GM12801 (cell line): ENCODE data around the gene CPD.

Experiments used
- TF ChIP-seq, protein P1 (sequence below): IDR thresholded peaks from one replicate; pipeline ENCODE4 v1.5.1; 2011; ENCODE audit warnings: control low read depth; ENCODE audit not compliant: insufficient read length; ENCODE audit errors: extremely low read depth

CPD gene

DNA sequence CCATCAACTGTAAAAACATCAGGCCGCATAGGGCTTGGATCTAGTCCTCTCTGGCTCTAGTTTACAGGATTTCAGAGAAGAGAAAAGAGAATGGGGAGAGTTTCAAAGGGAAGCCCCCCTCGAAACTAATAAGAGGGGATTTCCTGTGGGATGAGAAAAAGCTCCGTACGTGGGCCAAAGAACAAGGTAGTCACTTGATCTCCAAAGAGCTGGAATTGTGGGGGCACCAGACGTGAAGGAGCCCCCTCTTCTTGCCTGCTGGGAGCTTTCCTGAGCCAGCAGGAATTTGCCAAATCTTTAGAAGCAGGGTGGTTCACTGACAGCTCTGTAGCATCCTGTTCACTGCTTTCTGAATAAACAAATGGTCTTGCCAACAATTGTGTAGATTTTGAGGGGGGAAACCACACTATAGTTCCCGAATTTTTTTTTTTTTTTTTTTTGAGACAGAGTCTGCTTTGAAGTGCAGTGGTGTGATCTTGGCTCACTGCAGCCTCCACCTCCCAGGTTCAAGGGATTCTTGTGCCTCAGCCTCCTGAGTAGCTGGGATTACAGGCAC lies 37.8 kb upstream of the CPD start:
- TF ChIP-seq, protein P1, sequence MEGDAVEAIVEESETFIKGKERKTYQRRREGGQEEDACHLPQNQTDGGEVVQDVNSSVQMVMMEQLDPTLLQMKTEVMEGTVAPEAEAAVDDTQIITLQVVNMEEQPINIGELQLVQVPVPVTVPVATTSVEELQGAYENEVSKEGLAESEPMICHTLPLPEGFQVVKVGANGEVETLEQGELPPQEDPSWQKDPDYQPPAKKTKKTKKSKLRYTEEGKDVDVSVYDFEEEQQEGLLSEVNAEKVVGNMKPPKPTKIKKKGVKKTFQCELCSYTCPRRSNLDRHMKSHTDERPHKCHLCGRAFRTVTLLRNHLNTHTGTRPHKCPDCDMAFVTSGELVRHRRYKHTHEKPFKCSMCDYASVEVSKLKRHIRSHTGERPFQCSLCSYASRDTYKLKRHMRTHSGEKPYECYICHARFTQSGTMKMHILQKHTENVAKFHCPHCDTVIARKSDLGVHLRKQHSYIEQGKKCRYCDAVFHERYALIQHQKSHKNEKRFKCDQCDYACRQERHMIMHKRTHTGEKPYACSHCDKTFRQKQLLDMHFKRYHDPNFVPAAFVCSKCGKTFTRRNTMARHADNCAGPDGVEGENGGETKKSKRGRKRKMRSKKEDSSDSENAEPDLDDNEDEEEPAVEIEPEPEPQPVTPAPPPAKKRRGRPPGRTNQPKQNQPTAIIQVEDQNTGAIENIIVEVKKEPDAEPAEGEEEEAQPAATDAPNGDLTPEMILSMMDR = no peak

DNA sequence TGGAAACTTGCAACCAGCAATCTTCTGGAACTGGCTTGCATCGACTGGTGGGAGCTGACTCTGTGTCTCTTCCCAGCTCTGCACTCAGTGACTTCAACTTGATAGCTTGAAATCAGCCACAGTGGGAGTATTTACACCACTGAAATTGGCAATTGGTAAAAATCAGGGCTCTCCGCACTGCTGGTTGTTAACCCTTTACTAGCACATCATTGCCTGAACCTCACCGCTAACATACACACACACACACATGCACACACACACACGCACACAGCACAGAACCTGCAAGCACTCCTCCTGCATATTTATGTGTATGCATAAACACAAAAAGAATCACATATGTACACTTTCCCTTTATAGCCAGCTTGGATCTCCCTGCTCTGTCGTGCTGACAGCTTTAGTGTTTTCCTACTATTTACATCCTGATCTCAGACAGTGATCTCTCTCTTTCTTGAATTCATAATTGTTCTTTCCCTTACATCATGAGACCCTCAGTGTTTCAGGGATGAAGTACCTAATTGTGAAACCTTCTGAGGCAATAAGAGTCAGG lies 37.0 kb upstream of the CPD start:
- TF ChIP-seq, protein P1 = no peak

DNA sequence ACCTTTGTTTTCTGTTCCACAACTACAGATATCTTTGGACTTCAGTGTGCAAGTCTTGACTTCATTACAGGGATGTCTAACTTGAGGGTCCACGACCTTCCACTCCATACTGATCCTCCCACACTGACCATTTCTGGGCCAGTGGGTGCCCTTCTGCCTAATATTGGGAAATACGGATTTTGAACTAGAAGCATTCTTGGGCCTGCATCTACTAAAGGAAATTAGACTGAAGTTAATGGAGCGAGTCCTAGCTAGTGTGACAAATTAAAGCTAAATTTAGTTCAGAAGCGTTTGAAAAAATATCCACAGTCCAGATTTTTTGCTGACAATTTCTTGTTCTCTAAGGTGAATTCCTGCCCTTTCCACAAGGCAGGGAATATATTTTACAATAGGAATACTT lies 34.9 kb upstream of the CPD start:
- TF ChIP-seq, protein P1 = no peak

DNA sequence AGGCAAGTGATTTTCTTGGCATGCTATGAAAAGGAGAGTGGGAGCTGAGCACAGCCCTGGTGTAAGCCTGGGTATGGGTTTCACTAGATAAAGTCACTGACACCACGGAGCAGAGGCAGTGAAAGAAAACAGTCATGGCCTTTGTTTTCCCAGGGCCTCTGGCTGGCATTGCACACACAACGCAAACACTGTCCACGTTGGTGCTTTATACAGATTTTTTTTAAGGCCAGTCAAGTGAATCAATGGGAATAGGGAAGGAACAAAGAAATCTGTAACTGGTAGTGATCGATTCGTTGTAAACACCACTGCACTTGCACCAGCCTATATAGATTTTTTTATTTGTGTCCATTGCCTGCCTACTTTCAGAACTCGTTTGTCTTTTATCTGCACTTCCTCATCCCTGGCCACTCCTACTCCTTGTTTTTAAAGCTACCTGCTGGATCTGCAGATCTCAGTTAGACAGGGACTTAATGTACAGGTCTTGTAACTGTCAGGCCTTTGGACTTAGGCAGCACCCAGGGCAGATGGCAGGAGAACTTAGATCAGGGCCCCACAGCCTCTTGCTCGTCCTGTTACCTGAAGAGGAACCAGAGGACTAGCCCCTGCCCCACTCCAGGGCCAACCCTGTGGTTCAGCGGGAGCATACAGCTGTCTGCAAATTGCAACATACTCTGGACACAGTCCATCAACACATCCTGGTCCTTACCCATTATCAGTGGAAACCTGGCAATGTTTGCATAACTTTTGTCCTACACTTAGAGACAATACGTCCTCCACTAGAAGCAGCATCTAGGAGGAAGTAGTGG lies 34.2 kb upstream of the CPD start:
- TF ChIP-seq, protein P1 = no peak

DNA sequence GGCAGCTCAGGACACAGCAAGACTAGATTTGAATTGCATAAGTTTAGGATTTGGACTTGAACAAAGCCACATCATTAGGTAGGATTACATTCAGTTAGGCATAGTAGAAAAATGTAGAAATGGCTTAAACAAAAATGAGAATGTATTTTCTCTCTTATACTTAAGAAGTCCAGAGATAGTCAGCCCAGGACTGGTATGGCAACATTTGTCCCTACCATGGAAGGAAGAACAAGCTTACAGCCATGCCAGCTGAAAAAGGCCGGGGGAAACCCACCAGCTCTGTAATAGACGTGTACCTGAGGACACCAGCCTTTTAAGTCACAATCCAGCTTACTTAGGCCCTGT lies 33.7 kb upstream of the CPD start:
- TF ChIP-seq, protein P1 = no peak

DNA sequence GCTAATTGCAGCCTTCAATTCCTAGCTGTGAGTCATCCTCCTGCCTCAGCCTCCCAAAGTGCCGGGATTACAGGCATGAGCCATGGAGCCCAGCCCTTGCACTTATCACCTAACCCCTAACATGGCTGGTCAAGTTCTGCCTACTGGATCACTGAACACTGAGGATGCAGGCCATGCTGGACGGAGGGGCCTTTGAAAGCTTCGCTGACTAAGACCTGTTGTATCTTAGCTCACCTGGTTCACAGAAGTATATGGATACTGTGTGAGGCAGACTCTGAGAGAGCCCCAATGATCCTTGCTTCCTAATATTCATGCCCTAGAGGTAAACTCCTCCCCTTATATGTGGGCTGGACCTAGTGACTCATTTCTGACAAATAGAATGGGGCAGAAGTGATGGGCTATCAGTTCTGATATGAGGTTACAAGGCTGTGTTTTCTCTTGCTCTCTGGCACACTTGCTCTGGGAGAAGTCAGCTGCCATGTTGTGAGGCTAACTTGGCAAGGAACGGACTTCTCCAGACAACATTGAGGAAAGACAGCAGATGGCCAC lies 33.1 kb upstream of the CPD start:
- TF ChIP-seq, protein P1 = no peak

DNA sequence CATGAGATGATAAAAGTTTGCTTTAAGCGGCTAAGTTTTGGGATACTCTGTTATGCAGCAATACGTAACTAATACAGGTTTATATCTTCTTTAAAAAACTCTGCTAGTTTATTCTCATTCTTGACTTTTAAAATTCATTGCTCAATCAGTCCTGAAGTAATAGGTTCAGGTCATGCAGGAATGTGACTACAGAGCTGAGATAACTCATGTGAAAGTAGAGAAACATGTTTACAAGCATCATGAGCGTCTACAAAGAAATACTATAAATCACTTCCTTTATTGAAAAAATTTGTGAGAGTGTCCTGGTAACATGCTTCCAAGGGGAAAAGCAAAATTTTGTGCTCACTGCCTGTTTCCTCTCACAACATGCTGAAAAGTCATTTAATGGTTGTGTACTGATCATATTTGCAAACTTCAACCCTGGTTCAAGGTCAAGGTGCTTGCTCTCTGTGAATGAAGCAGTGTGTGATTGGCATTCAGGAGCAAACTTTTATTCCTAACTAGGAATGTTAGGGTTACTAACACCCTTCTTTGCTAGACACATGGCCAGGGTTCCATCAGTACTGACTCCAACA lies 32.4 kb upstream of the CPD start:
- TF ChIP-seq, protein P1 = no peak
